Measurements from ENCODE around the gene RFLNA. TPM values are rescaled to one million over a fixed set of nuclear protein-coding genes. Genes with fewer than 3 reads are reported as not detected.

The RFLNA gene
- polyA plus RNA-seq, 1 donor, result 5.0 TPM

DNA sequence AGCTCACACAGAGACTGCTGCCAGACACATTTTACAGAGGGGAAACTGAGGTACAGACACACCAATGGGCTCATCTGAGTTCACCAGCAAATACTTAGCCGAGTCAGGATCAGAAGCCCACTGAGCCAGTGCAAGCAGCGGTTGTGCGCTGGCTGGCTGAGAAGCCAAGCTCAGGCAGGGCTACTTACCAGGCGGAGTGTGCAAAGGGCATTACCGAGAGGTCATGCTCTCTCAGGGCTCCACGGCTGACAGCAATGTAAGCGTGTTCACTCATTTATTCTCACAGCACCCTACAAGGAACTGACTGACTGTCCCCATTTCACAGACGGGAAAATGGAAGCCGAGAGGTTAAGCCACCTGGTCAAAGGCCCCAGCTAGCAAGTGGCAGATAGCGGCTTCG, 63.7 kb downstream of the RFLNA start:
- no peak for DNase-seq

DNA sequence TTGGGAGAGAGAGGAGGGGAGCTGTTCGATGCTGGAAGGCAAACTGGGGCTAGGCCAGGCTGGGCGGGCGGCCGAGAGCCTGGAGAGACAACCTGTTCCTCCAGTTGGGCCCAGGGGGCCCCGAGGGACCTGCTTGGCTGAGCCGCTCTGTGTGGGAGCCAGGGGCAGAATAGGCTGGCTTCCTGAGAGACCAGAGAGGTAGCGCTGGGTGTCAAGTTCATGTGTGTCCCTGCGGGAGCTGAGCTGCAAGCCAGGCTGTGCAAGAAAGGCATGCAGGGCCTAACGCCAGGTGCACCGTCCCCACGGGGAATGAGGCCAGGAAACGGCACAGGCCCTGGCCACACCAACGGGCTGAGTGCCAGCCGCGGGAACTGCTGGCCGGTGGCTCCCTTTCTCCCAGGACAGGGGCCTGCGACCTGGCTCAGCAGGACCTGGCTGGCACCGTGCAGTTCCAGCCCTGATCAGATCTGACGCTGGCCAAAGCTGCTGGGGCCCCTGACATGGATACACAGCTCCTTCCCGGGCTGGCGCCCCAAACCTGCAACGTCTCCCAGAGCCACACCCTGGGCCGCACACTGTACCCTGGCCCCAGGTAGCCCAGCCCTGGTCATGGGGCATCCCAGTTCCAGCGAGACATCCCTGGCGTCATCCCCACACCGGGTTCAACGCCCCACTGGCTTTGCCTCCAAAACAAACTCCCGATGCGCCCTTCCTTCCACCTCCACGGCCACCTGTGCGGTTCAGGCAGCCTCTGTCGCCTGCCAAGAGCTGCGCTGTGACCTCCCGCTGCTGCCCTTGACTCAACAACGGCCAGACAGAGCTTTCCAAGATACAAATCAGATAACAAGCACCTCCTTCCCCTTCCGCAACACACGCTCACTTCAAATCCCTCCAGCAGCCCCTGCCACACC, 65.0 kb downstream of the RFLNA start:
- no peak for DNase-seq

DNA sequence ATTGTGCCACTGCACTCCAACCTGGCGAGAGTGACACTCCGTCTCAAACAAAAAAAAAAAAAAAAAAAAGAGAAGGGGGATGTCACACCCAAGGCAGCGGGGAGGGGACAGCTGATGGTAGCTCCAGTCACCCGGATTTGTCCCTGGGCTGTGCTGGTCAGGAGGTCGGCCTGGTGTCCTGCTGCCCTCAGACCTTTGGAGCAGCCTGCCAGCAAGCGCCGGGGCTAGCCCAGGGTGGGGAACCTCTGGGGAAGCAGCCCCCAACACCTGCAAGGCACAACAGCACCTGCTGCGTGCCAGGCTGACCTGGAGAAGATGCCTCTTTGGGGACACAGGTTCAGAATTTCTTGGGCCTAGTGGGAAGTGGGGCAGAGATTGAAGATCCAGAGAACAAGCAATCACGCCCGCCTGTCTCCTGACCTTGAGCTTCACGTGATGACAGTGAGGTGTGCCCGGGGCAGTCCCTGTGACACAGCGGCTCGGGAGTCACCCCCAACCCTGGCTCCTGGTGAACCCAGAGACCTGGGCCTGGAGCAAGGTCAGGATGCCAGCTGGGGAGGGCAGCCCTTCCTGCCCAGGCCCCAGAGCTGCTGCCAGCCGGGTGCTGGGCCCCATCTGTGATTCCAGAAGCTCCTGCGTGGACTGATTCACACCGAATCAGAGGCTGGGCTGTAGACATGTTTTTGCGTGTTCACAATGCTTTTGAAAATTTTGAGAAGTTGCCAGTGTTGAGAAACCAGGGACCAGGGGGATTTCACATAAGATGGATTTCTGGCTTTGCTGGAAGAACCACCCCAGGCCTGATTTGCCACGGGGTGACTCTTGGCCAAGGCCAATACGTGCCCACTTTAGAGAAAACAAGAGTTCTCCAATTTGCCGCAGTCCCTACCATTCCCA, 66.4 kb downstream of the RFLNA start:
- no peak for DNase-seq

GRCh38 chr12:124361996-124362395, 67.1 kb downstream of the RFLNA start:
- no peak for DNase-seq

- DNase-seq, result no peak
Observed at GRCh38 chr12:124363353-124363965, 68.6 kb downstream of the RFLNA start.

DNA sequence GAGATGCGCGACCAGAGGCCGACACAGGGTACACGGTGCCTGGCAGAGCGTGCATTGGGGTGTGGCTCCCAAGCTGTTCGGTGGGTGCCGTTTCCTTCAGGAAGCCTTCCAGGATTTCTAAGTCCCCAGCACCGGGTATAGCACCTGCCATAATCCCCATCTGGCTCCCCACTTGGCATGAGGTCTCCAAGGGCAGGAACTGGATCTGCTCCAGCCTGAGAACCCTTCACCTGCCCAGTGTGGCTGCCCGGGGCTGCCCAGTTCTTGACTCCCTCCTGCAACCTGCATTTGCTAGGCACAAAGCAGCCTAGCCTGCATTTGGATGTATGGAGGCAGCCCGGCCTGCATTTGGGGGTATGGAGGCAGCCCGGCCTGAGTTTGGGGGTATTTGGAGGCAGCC, 69.7 kb downstream of the RFLNA start:
- no peak for DNase-seq
